HG03575 (cell line): ENCODE data around the gene CADM3.

Experiments used
- ATAC-seq: cut with Tn5 transposase; IDR thresholded peaks from one replicate; pipeline ENCODE4 v1.9.1; 2021; ENCODE audit not compliant: unreplicated experiment, insufficient number of reproducible peaks, low FRiP score; ENCODE audit errors: extremely low read depth

CADM3 gene

DNA sequence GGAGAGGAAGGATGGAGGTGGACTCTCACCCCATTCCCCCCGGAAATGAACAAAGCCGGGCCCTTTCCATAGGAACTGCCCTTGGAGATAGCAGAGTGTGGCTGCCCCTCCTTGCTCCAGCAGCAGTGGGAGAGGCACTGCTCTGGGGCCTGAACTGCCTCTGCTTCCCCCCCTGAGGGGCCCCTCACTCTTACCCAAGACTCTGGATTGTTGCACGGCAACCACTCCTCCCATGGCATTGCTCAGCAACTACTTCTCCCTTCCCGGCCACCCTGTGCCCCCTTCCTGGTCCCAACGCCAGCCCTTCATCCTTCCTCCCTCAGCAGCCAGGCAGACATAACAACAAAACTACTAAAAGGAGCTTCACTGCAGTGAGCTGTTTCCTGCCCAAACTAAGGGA lies 30.2 kb downstream of the CADM3 start:
- ATAC-seq = no peak

- no peak for ATAC-seq
Observed at GRCh38 chr1:159203610-159204009, 32.2 kb downstream of the CADM3 start.

DNA sequence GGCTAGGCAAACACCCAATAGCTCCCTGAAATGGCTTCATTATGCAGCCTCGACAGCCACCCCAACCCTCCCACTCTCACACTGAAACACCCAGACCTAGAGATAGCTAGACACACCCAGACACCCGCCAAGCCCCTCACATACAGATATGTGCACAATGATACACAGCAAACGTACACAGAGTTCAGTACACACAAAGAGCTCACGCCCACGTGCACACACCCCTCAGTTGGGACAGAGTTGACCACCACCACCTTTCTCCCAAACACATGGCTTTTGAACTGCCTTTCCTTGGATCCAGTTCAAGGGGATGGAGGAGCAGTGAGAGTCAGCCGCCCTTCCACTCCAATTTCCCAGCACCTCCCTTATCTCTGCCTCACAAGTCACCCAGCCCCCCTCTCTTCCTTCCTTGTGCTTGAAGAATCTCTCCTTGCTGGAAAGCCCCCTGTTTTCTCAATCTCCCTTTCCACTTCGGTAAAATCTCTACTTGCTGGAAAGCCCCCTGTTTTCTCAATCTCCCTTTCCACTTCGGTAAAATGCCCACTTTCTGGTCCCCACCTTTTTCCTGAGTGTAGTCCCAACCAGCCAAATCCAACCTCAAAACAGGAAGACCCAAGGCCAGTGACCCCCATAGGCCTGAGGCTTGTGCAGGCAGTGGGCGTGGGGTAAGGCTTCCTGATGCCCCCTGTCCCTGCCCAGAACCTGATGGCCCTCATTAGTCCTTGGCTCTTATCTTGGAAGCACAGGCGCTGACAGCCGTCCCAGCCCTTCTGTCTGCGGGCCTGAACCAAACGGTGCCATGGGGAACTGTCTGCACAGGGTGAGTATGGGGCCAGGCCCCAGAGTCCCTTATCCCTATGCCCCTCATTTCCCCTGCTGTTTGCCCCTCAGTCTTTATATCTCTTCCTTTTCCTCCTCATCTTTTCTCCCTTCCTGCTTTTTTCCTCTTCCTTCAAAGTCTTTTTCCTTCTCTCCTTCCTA lies 33.0 kb downstream of the CADM3 start, which contains the start of gene ACKR1:
ACKR1 (plus strand) TSS at position 715 of the 981 bp plus-strand sequence; CDS start at position 800, 85 bp downstream.
- ATAC-seq = no peak

DNA sequence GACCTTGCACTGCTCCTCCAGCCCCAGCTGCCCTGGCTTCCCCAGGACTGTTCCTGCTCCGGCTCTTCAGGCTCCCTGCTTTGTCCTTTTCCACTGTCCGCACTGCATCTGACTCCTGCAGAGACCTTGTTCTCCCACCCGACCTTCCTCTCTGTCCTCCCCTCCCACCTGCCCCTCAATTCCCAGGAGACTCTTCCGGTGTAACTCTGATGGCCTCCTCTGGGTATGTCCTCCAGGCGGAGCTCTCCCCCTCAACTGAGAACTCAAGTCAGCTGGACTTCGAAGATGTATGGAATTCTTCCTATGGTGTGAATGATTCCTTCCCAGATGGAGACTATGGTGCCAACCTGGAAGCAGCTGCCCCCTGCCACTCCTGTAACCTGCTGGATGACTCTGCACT lies 33.8 kb downstream of the CADM3 start:
- no peak for ATAC-seq

GRCh38 chr1:159206110-159206509 lies 34.7 kb downstream of the CADM3 start:
- no peak for ATAC-seq

DNA sequence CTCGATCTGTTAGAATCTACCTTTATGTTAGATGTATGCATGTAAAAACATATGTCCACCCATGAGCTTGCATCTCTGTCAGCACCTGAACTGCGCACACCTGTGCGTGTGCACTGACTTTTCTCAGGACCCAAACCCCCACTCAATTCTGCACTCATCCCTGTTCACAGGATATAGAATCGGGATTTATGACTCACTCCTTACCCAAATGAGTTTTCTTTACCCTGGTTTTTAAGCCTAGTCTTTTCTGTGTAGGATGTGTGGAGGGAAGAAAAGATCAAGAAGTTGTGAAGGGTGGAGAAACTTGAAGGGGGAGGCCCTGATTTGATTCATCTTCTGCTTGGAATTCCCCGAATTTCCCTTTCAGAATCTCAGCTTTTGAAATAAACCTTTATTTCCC lies 35.7 kb downstream of the CADM3 start:
- no peak for ATAC-seq

- ATAC-seq = no peak
Observed at GRCh38 chr1:159207774-159208173, 36.4 kb downstream of the CADM3 start.

DNA sequence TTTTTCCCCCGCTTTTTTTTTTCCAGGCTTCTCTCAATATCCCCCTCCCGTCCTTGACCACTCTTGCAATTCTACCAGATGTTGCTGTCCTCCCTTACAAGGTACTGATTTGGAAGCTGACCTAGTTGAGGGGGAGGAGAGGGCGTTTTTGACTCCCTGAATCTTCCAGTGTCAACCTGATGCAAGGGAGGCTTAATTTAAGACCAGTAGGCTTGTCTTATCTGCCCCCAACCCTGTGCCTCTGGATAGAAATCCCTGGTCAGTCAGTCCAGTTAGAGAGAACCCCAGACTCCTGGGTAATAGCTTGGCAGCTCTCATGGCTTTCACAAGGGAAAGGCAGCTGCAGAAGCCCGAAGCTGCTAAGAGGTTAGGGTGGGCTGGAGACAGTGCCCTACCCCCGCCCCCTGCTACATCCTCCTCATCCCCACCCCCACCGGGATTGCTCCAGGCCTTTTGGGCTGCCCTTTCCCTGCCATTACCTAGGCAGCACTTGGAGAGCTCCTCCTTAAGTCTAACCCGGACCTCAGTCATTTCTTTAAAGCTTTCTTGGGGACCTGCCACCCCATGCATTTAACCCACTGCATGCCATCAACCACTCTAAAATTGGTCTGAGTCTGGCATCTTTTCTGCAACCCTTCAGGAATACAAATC lies 36.9 kb downstream of the CADM3 start:
- no peak for ATAC-seq

DNA sequence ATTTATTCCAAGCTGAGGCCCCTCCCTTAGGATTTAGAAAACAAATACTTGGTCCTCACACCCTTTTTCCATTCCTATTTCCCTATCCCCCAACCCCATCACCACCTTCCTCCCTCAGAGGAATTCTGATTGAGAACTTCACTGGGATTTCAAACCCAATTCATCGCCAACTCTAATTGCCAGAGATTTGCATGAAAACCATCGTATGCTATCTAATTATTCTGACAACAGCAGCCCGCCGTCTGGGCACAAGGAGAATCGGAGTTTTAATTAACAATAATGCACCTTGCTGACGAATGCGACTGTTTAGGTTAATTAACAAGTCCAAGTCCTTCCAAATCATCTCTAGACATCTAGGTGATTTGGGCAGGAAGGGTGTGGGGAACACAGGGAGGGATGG lies 37.6 kb downstream of the CADM3 start:
- no peak for ATAC-seq

DNA sequence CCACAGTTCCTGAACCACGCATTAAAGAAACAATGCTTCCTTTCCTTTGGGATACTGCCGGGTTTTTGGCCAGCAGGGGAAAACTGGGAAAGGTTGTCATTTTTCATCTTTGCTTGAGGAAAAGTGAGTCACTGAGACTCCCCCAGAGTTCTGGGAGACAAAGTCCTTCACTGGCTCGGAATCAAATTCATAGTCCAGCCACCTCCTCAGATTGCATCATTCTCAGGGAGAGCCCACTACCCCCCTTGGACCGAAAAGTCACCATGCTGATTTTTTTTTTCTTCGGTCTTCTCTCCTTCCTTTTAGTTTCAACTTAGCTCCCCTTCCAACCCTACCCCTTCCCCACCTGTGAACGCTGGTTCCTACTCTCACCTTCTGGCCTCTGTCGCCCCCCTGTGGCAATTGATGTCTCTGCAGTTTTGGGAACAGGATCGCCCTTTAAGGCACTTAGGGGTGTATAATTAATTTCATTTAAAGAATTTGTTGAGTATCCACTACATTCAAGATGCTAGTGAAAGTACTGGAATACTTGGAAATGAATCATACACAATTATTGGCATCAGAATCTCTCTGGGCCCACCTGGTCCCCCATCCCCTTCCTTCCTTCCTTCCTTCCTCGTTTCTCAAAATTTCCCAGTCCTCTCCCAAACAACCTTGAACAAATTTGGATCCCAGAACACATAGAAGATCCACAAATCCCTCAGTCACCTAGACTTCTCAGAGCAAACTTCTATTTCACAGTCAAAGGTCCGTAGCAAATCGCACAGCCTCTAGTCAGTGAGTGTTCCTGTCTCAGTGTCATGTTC lies 40.1 kb downstream of the CADM3 start:
- no peak for ATAC-seq

- no peak for ATAC-seq
Observed at GRCh38 chr1:159212596-159212995, 41.2 kb downstream of the CADM3 start.

DNA sequence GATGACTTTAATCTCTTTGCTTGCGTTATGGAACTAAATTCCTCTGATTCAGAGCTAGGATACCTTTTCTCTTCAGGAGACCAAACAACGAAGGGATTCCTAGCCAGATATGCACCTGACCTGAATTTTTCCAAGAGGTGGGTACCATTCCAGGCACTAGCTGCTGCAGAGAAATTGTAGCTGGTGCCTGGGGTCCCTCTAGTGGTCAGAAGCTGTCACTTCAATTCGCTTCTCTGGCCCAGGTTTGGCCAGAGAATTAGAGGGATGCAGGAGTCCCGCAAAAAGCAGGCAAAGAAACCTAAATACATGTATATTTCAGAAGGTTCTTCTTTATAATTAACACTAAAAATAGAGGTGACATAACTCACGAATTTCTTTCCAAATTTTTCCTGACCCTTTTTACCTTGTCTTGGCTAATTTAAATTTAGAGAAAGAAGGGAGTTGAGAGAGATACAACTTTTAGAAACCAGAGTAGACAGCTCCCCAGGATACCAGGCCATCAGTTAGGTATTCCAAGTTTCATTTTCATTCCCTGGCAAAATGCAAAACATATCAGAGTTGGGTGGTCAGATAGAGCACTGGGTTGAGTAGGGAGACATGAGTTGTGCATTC lies 42.8 kb downstream of the CADM3 start:
- no peak for ATAC-seq

- no peak for ATAC-seq
Observed at GRCh38 chr1:159218649-159219636, 47.5 kb downstream of the CADM3 start.

DNA sequence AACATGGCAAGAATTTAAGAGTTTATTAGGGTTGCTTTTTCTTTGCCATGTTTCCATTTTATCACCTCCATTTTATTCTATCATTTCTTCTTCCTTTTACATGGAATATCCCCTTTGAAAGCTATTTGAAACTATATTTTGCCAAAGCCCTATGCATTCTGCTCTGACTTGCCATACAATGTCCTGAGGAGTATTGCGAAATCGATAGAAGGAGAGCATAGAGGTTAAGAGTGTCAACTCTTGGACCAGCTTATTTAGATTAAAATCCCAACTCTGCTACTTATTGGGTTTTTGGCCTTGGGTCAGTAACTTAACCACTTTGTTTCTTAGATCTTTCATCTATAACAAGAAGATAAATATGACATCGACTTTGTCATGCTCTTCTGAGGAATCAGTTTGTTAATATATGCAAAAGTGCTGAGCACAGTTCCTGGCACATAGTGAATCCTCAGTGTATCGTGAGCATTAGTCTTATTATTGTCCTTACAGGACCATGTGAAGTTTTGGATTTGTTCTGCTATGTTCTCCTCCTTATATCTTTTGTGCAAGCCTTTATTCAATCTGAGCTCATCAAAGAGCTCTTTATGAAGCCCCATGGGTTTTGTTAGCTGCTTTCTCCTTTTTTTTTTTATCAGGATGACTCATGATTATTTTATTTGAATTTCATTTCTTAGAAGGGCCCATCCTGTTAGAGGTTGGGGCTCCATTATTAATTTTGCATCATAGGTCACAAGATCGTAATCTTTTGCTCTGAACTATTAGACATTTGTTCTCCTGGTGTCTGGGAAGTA lies 50.9 kb downstream of the CADM3 start:
- ATAC-seq = no peak

DNA sequence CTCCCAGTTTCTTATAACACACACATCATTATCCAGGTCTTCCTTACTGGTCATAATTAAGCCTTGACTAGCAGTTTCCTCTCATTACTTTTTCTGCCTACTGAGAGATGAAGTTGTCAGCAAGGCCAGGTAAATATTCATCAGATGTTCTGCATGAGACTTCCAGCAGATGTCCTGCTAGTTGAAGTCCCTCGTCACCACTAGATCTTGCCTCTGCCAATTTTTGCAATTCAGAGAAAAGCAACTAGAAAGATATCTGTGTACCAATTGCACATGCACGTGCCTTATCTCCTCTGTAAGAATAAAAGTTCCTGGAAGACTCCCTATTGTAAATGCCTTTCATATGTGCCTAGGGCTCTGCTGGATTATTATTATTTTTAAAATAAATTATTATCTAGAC lies 51.6 kb downstream of the CADM3 start:
- no peak for ATAC-seq

DNA sequence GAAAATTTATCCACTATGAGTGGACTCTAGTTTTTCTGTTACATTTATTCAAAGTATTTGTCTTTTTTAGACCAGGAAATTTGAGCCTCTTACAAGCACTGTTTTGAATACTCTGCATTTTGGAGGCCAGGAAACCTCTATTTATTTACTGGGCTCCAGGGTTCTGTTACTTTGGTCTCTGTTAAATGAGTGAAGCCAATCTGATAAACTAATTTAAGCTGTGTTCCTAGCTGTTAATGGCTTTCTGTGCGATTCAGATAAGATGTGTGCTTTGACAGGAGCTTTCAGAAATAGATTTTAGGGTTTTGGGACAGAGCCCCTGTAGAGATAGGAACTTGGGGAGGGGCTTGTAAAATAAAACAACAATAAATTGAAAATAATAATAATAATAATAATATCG lies 57.1 kb downstream of the CADM3 start:
- no peak for ATAC-seq

DNA sequence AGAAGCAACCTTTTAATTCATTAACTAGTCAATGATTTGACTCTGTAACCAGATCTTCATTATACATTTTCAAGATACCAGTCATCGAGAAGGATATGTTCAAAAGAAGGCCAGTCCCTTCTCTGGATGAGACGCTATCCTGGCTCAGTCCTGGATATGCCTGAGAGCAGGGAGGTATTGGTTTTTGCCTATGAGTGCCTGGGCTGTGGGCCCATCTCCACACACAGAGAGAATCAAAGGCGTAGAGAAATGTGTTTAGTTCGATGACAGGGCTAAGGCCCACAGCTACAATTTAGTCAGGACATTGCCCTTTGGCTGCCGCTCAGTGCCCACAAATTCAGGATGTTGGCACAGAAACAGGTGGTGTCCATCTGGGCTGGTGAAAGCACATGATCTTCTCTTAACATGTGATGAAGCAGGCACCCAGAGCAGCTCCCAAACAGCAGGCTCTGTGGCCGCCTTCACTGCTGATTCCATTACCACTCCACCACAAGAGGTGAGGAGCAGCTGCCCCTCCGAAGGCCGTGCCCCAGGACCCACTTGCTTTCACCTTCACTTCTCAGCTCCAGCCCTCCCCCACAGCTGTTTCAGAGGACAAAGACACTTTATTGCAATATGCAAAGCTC lies 58.0 kb downstream of the CADM3 start:
- no peak for ATAC-seq
